ENCODE data around the gene C5. TPM values are rescaled to one million over a fixed set of nuclear protein-coding genes. Genes with fewer than 3 reads are reported as not detected.

The C5 gene
- total RNA-seq, 1 experiment from 2014 or later = 0.74 TPM

- H3K36me3 Mint-ChIP-seq (ENCODE audit: insufficient read depth in 1 of 3, low read depth in 3 of 3) = no peaks in the 10 kb centered on the region
- Histone ChIP-seq H3K27me3 (ENCODE audit: insufficient read depth, low read length) (no peaks in the 10 kb centered on the region), H3K9ac (ENCODE audit: extremely low read depth, insufficient read length, low read length) (no peak overlapping the region), H3K4me1 (ENCODE audit: insufficient read depth, low read length) (no peaks in the 10 kb centered on the region; the same call in 1 of the 2 replicates), H3K4me2 (ENCODE audit: insufficient read depth, insufficient read length, low read length) (no peak overlapping the region), H3K27ac (ENCODE audit: insufficient read length, low read depth, low read length) (no peak overlapping the region), H2BK12ac (ENCODE audit: insufficient read length, low read depth, low read length) (no peak overlapping the region), H2BK5ac (ENCODE audit: insufficient read length, low read length) (no peak overlapping the region), H2BK15ac (ENCODE audit: low read depth, low read length) (no peak overlapping the region), H3K18ac (ENCODE audit: insufficient read length, low read depth, low read length) (no peak overlapping the region), H3K23ac (ENCODE audit: insufficient read length, low read depth, low read length) (no peak overlapping the region), H4K20me1 (ENCODE audit: control insufficient read depth, insufficient read depth, insufficient read length) (no peaks in the 10 kb centered on the region), H2AFZ (ENCODE audit: low read length) (no peak overlapping the region), H3K79me2 (ENCODE audit: insufficient read depth, low read length) (no peaks in the 10 kb centered on the region), H3K9me3 (ENCODE audit: control insufficient read depth, low read depth, low read length) (no peaks in the 10 kb centered on the region), H4K91ac (ENCODE audit: insufficient read length, low read depth, low read length) (no peak overlapping the region), H3T11ph (ENCODE audit: low read length) (no peak overlapping the region), H3K79me1 (ENCODE audit: insufficient read depth, low read depth, low read length, poor library complexity, severe bottlenecking) (no peaks in the 10 kb centered on the region), H3K23me2 (ENCODE audit: insufficient read length, low read depth, low read length, poor library complexity, severe bottlenecking) (no peaks in the 10 kb centered on the region), H4K8ac (replicated peaks; ENCODE audit: insufficient read length, low read depth, low read length) (no peak overlapping the region), H2BK20ac (ENCODE audit: low read depth, low read length, poor library complexity, severe bottlenecking) (no peak overlapping the region), H3K56ac (ENCODE audit: insufficient read length, low read depth, low read length) (no peak overlapping the region), H2AK5ac (ENCODE audit: insufficient read length, low read length) (no peak overlapping the region), H2BK120ac (ENCODE audit: low read depth, low read length, poor library complexity, severe bottlenecking) (no peak overlapping the region), H3K14ac (ENCODE audit: insufficient read depth, low read length) (no peak overlapping the region), H4K5ac (ENCODE audit: insufficient read length, low read depth, low read length) (no peak overlapping the region), H3K4ac (ENCODE audit: low read depth, low read length) (no peak overlapping the region)
- no CpG with 5 or more reads among the region's 3 CpGs for WGBS (ENCODE audit: extremely low coverage, insufficient read length, low lambda C conversion rate)
- no peak overlapping the region for H3K27ac Mint-ChIP-seq
- peaks cover 0 to 5% of the 10 kb centered on the region in 2 experiments; a peak in 1 of 4 replicates for H3K4me1 Mint-ChIP-seq
- no peak for DNase-seq
- H3K9me3 Mint-ChIP-seq = no peaks in the 10 kb centered on the region
- H3K27me3 Mint-ChIP-seq (ENCODE audit: low read depth) = peaks cover 6% of the 10 kb centered on the region
- H3K4me3 Mint-ChIP-seq = no peak overlapping the region
- TF ChIP-seq, protein P1, sequence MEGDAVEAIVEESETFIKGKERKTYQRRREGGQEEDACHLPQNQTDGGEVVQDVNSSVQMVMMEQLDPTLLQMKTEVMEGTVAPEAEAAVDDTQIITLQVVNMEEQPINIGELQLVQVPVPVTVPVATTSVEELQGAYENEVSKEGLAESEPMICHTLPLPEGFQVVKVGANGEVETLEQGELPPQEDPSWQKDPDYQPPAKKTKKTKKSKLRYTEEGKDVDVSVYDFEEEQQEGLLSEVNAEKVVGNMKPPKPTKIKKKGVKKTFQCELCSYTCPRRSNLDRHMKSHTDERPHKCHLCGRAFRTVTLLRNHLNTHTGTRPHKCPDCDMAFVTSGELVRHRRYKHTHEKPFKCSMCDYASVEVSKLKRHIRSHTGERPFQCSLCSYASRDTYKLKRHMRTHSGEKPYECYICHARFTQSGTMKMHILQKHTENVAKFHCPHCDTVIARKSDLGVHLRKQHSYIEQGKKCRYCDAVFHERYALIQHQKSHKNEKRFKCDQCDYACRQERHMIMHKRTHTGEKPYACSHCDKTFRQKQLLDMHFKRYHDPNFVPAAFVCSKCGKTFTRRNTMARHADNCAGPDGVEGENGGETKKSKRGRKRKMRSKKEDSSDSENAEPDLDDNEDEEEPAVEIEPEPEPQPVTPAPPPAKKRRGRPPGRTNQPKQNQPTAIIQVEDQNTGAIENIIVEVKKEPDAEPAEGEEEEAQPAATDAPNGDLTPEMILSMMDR (conservative IDR thresholded peaks at IDR 0.05) = no peak
Measured at GRCh38 chr9:120982836-120983235, 67.2 kb downstream of the C5 start.

All from H9 (cell line).